B cell (primary cell): ENCODE measurements around the gene COG5. TPM values are rescaled to one million over a fixed set of nuclear protein-coding genes. Genes with fewer than 3 reads are reported as not detected.

Experiments used
- ATAC-seq: fragments of 200-7000 bp; cut with Tn5 transposase; one replicate; pipeline ENCODE4 v1.10.0; 2021; ENCODE audit warnings: low read depth, mild to moderate bottlenecking, moderate number of reproducible peaks, moderate library complexity
- CTCF ChIA-PET: fragments of 350-600 bp; sonication (Branson Sonifier 250); formaldehyde crosslinking; loops from one replicate; lab custom pipeline; 2021; ENCODE audit warnings: antibody characterized with exemption, inconsistent platforms; lab: Charles Lee
- POLR2A ChIA-PET: fragments of 350-600 bp; sonication (Branson Sonifier 250); formaldehyde crosslinking; loops from one replicate; lab custom pipeline; 2021; ENCODE audit warnings: antibody characterized with exemption; lab: Charles Lee
- DNase-seq: peaks from one replicate; pipeline ENCODE4 v3.0.0; 2013
- H2AFZ ChIP-seq: 2 replicates; pipeline ENCODE4 v1.6.1; 2012; ENCODE audit warnings: mild to moderate bottlenecking, low read depth, low read length; ENCODE audit not compliant: insufficient read depth, poor library complexity, severe bottlenecking
- H3K27ac ChIP-seq, 2 donors: 1 replicate in 1 of 2; 2 replicates in 1 of 2; pipeline ENCODE4 v1.5.1; 2012 to 2013; ENCODE audit warnings: low read length in 2 of 2, mild to moderate bottlenecking in 2 of 2, moderate library complexity in 1 of 2
- H3K27me3 ChIP-seq, 4 experiments: fragments of 200-600 bp in 1 of 4; sonication (generic) in 1 of 4; replicated peaks in 1 of 4; 1 replicate in 2 of 4; 2 replicates in 2 of 4; pipeline versions ENCODE4 v1.6.1 to v1.7.0; 2013 to 2016; ENCODE audit warnings: low read length in 3 of 4, mild to moderate bottlenecking in 2 of 4, mixed read lengths in 1 of 4, moderate library complexity in 1 of 4; ENCODE audit not compliant: insufficient read depth in 4 of 4, control insufficient read depth in 3 of 4; ENCODE audit errors: control extremely low read depth in 1 of 4
- H3K36me3 ChIP-seq, 2 experiments: replicated peaks in 1 of 2; 1 replicate in 1 of 2; 2 replicates in 1 of 2; pipeline versions ENCODE4 v1.6.1 to v1.7.1; 2013; ENCODE audit warnings: low read length in 1 of 2; ENCODE audit not compliant: insufficient read depth in 2 of 2, control insufficient read depth in 1 of 2; ENCODE audit errors: control extremely low read depth in 1 of 2, extremely low read depth in 1 of 2
- H3K4me1 ChIP-seq, 2 donors: fragments of 200-600 bp in 1 of 2; sonication (generic) in 1 of 2; 1 replicate in 1 of 2; 2 replicates in 1 of 2; pipeline versions ENCODE4 v1.5.1 to v1.6.1; 2013 to 2017; ENCODE audit warnings: low read length in 2 of 2; ENCODE audit not compliant: control insufficient read depth in 2 of 2, insufficient read depth in 2 of 2
- H3K4me2 ChIP-seq: replicated peaks from 2 replicates; pipeline ENCODE3; 2012; ENCODE audit warnings: mild to moderate bottlenecking, low read depth, low read length; ENCODE audit not compliant: poor library complexity, severe bottlenecking
- H3K4me3 ChIP-seq, 5 experiments: fragments of 200-600 bp in 1 of 5; sonication (generic) in 1 of 5; 1 replicate in 3 of 5; 2 replicates in 2 of 5; pipeline versions ENCODE4 v1.5.1 to v1.7.0; 2011 to 2016; ENCODE audit warnings: low read length in 4 of 5, mild to moderate bottlenecking in 4 of 5, low read depth in 2 of 5, control low read depth in 1 of 5, moderate library complexity in 1 of 5; ENCODE audit not compliant: insufficient read depth in 1 of 5; ENCODE audit errors: control extremely low read depth in 1 of 5, extremely low read depth in 1 of 5
- H3K79me2 ChIP-seq: fragments of 200-600 bp; sonication (generic); one replicate; pipeline ENCODE4 v1.6.0; 2016; ENCODE audit warnings: low read length; ENCODE audit not compliant: control insufficient read depth, insufficient read depth
- H3K9ac ChIP-seq: fragments of 200-600 bp; sonication (generic); 2 replicates; pipeline ENCODE4 v1.6.1; 2017; ENCODE audit warnings: mild to moderate bottlenecking, low read length, moderate library complexity
- H3K9me3 ChIP-seq, 3 donors: one replicate each; pipeline versions ENCODE4 v1.6.1 to v1.7.1; 2013; ENCODE audit warnings: low read length in 2 of 3; ENCODE audit not compliant: control insufficient read depth in 2 of 3, insufficient read depth in 1 of 3; ENCODE audit errors: control extremely low read depth in 1 of 3
- H4K20me1 ChIP-seq: 2 replicates; pipeline ENCODE4 v1.6.0; 2012; ENCODE audit warnings: mild to moderate bottlenecking, low read length; ENCODE audit not compliant: insufficient read depth, control insufficient read depth, poor library complexity, severe bottlenecking
- H3K27ac Mint-ChIP-seq: one replicate; pipeline ENCODE4 v1.8.0; 2021; ENCODE audit warnings: mixed read lengths
- H3K27me3 Mint-ChIP-seq: one replicate; pipeline ENCODE4 v1.8.0; 2021; ENCODE audit warnings: mixed read lengths
- H3K4me1 Mint-ChIP-seq: one replicate; pipeline ENCODE4 v1.8.0; 2021; ENCODE audit warnings: mixed read lengths
- H3K4me3 Mint-ChIP-seq: one replicate; pipeline ENCODE4 v1.8.0; 2021; ENCODE audit warnings: mixed read lengths
- H3K9me3 Mint-ChIP-seq: one replicate; pipeline ENCODE4 v1.8.0; 2022; ENCODE audit warnings: mixed read lengths; ENCODE audit not compliant: insufficient read depth
- EZH2 ChIP-seq: IDR thresholded peaks from 2 replicates; pipeline ENCODE4 v1.6.1; 2012; ENCODE audit warnings: borderline replicate concordance, low read depth, mild to moderate bottlenecking, moderate library complexity, low read length; ENCODE audit not compliant: insufficient read depth, poor library complexity, severe bottlenecking
- WGBS: methylation state at CpG from one replicate; pipeline ENCODE4 v1.1.5; 2013; ENCODE audit warnings: missing lambda C conversion rate; ENCODE audit not compliant: insufficient coverage; 5-methylcytosine and 5-hydroxymethylcytosine counted together
- intact Hi-C: fragments of 100-400 bp; cut with micrococcal nuclease; formaldehyde crosslinking; loops from one replicate; pipeline ENCODE4 v1.10.0; 2022
- polyA plus RNA-seq: library from polyadenylated mRNA; depleted of rRNA; stranded (reverse); fragments of >200 nt; gene quantifications from 2 replicates; pipeline ENCODE4 v1.2.3, GENCODE V29; 2012
- total RNA-seq, 2 donors: library from RNA; stranded (reverse); fragments of 120-200 nt in 1 of 2; gene quantifications; 1 replicate in 1 of 2; 2 replicates in 1 of 2; pipeline versions ENCODE4 v1.2.3 to v1.2.4, GENCODE V29; 2013 to 2022
- TF ChIP-seq, protein P1 (sequence below): fragments of 200-600 bp; IDR thresholded peaks from one replicate; pipeline ENCODE4 v1.8.0; 2022; ENCODE audit warnings: antibody characterized with exemption, mild to moderate bottlenecking

The COG5 gene
- total and polyA plus RNA-seq, 2 donors (not counting 1 experiment from before 2014, with no cell fraction given): 7.0 to 73.0 TPM

- no CpG with 5 or more reads among the region's 2 CpGs for WGBS
- DNase-seq: no peak
- Histone ChIP-seq H3K27me3 (no peaks in the 10 kb centered on the region), H3K27ac (no peak overlapping the region), H3K36me3 (peaks cover 3 to 14% of the 10 kb centered on the region in 2 experiments), H3K79me2 (peaks cover 3% of the 10 kb centered on the region), H3K9ac (no peak overlapping the region), H3K4me3 (no peak overlapping the region), H3K4me1 (no peaks in the 10 kb centered on the region), H4K20me1 (peaks cover 6% of the 10 kb centered on the region), H3K9me3 (no peaks in the 10 kb centered on the region), H2AFZ (no peak overlapping the region), H3K4me2 (no peak overlapping the region)
- Mint-ChIP-seq H3K9me3 (no peaks in the 10 kb centered on the region), H3K27ac (no peak overlapping the region), H3K27me3 (no peaks in the 10 kb centered on the region), H3K4me3 (no peak overlapping the region), H3K4me1 (no peaks in the 10 kb centered on the region)
- no peak for ATAC-seq
- CTCF ChIA-PET: no interaction called here
- TF ChIP-seq EZH2: no peak
- TF ChIP-seq, protein P1, sequence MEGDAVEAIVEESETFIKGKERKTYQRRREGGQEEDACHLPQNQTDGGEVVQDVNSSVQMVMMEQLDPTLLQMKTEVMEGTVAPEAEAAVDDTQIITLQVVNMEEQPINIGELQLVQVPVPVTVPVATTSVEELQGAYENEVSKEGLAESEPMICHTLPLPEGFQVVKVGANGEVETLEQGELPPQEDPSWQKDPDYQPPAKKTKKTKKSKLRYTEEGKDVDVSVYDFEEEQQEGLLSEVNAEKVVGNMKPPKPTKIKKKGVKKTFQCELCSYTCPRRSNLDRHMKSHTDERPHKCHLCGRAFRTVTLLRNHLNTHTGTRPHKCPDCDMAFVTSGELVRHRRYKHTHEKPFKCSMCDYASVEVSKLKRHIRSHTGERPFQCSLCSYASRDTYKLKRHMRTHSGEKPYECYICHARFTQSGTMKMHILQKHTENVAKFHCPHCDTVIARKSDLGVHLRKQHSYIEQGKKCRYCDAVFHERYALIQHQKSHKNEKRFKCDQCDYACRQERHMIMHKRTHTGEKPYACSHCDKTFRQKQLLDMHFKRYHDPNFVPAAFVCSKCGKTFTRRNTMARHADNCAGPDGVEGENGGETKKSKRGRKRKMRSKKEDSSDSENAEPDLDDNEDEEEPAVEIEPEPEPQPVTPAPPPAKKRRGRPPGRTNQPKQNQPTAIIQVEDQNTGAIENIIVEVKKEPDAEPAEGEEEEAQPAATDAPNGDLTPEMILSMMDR: no peak
- POLR2A ChIA-PET: no interaction called here
- intact Hi-C loops: no loop called here
Measured at GRCh38 chr7:107526672-107527071, 37.0 kb downstream of the COG5 start.

DNA sequence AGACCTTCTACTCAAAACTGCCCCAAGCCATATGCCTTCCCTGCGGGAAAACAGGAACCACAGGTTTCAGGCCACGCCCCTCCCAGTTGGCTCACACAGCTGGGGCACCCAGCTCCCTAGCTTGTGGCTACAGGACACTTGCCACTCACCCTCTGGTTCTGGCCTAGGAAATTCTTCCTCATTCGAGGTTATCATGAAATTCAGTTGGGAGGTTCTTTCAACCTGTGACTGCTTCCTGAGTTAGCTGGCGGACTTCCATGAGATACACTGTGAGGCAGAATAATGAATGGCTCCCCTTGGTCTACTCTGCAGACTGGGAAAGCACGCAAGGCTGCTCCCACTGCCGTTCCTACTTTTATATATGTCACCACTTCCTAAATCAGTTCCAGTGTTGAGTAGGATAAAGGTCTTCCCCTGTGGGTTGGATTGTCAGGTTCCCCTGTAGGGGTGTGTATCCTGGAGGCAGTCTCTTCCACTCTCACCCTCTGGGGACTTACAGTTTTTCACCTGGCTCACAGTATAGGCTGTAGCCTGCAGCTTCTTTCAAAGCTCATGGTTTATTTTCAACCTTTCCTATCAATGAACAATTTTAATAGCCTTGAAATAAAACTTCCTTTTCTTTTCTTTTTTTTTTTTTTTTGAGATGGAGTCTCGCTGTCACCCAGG is 56.9 kb downstream of the COG5 start:
- H3K4me3 ChIP-seq: no peak overlapping the region
- H3K79me2 ChIP-seq: no peaks in the 10 kb centered on the region
- 61% methylated on average over 4 of the region's 7 CpGs for WGBS
- Mint-ChIP-seq H3K4me3 (no peak overlapping the region), H3K27ac (no peak overlapping the region), H3K4me1 (peaks cover 8% of the 10 kb centered on the region), H3K27me3 (no peaks in the 10 kb centered on the region), H3K9me3 (no peaks in the 10 kb centered on the region)
- no peaks in the 10 kb centered on the region for H3K27me3 ChIP-seq
- H3K36me3 ChIP-seq: peaks cover 1 to 10% of the 10 kb centered on the region in 2 experiments
- CTCF ChIA-PET: no interaction called here
- DNase-seq (no peak), ATAC-seq (no peak)
- POLR2A ChIA-PET: no interaction called here
- H3K27ac ChIP-seq: no peak overlapping the region
- intact Hi-C loops: no loop called here
- no peak overlapping the region for H3K9ac ChIP-seq
- no peak overlapping the region for H3K4me2 ChIP-seq
- no peaks in the 10 kb centered on the region for H4K20me1 ChIP-seq
- H3K9me3 ChIP-seq: no peaks in the 10 kb centered on the region
- H2AFZ ChIP-seq: no peak overlapping the region
- no peaks in the 10 kb centered on the region for H3K4me1 ChIP-seq
- TF ChIP-seq, protein P1: no peak
- no peak for TF ChIP-seq EZH2
